NT2/D1 (cell line): ENCODE data around the gene MGAT5.

Experiments
- DNase-seq: peaks from one replicate; pipeline ENCODE4 v3.0.0-alpha.2; 2011; ENCODE audit warnings: low read depth, low spot score
- H3K27me3 ChIP-seq: 2 replicates; pipeline ENCODE4 v1.6.0; 2011; ENCODE audit warnings: mild to moderate bottlenecking; ENCODE audit not compliant: insufficient read length, insufficient read depth
- H3K36me3 ChIP-seq: 2 replicates; pipeline ENCODE4 v1.6.1; 2011; ENCODE audit warnings: mild to moderate bottlenecking, low read length, mixed read lengths; ENCODE audit not compliant: insufficient read depth, insufficient read length
- H3K4me1 ChIP-seq: 2 replicates; pipeline ENCODE4 v1.5.1; 2011; ENCODE audit not compliant: insufficient read depth, insufficient read length
- H3K4me3 ChIP-seq: 2 replicates; pipeline ENCODE4 v1.5.1; 2011; ENCODE audit warnings: low read depth; ENCODE audit not compliant: insufficient read length
- H3K9ac ChIP-seq: 2 replicates; pipeline ENCODE4 v1.6.0; 2011; ENCODE audit warnings: low read depth; ENCODE audit not compliant: insufficient read length
- H3K9me3 ChIP-seq: 2 replicates; pipeline ENCODE4 v1.5.1; 2011; ENCODE audit warnings: mild to moderate bottlenecking, low read length; ENCODE audit not compliant: insufficient read depth
- SUZ12 ChIP-seq: IDR thresholded peaks from 2 replicates; pipeline ENCODE4 v1.6.1; 2011; ENCODE audit not compliant: insufficient read length, insufficient read depth; ENCODE audit errors: extremely low read depth
- YY1 ChIP-seq: IDR thresholded peaks from 2 replicates; pipeline ENCODE4 v1.6.1; 2011; ENCODE audit not compliant: insufficient read length, insufficient read depth
- ZNF274 ChIP-seq: IDR thresholded peaks from 2 replicates; pipeline ENCODE4 v1.6.1; 2011; ENCODE audit warnings: mild to moderate bottlenecking, low read depth, low read length

Gene MGAT5

DNA sequence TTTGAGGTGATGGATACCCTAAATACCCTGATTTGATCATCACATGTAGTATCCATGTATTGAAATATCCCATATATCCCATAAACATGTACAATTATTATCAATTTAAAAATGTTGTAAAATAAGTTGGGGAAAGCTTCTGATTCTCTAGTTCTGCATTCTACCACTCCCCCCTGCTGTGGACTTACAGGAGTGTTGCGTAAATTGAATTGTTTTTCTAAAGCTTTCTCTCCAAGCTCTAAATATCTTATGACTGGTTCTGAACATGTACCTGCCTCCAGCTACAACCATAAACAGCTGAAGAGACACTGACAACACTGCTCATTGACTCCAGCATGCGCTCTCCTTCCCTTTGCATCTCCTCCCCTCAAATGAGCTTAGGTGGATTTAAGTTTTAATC is 145.2 kb downstream of the MGAT5 start:
- Histone ChIP-seq H3K9me3 (no peaks in the 10 kb centered on the region), H3K36me3 (peaks cover 9% of the 10 kb centered on the region)
- TF ChIP-seq YY1, result no peak

DNA sequence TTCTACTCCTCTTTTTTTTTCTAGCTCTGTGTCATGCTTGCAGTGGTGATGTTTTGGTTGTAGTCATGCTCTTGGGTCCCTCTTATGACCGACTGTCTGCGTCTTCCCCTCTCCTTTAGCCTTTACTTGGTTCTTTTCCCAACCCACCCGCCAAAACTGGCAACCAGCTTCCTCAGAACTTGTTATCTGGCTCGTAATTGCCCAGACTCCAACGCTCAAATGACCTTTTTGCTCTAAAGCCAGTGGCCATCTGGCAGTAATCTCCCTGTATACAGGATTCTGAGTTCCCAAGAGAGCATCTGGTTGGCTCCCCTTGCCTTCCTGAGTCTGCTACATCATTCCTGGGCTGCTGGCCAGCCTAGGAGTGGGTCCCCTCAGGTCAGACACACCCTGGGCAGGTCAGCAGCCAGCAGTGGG is 147.2 kb downstream of the MGAT5 start:
- no peak overlapping the region for H3K4me3 ChIP-seq
- no peaks in the 10 kb centered on the region for H3K9me3 ChIP-seq
- no peak for DNase-seq
- H3K36me3 ChIP-seq, result peaks cover 13% of the 10 kb centered on the region
- H3K27me3 ChIP-seq, result no peaks in the 10 kb centered on the region
- TF ChIP-seq ZNF274 (no peak), YY1 (no peak), SUZ12 (no peak)
- H3K9ac ChIP-seq, result no peak overlapping the region
- H3K4me1 ChIP-seq, result no peaks in the 10 kb centered on the region

More for the DNA sequence above, 145.2 kb downstream of the MGAT5 start:
- Histone ChIP-seq H3K9ac (no peak overlapping the region), H3K27me3 (no peaks in the 10 kb centered on the region), H3K4me1 (no peaks in the 10 kb centered on the region), H3K4me3 (no peak overlapping the region)
- DNase-seq, result no peak

DNA sequence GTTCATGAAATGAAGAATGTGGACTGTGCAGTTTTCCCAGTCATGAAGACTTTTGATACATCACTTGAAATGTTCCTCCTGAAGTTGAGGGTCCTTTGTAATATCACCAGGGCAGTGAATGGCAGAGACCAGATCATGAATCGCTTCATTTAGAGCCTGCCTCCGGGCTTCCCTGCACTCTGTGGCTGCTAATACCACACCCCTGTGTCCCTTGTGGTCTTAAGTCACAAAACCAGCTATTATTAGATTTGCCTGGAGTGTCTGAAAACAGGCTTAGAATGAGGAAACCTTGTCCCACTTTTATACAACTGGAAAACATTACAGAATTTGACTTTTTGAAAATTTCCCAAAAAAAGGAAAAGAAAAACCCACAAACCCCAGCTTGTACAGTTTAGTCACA is 147.9 kb downstream of the MGAT5 start:
- Histone ChIP-seq H3K36me3 (peaks cover 17% of the 10 kb centered on the region), H3K4me3 (no peak overlapping the region), H3K9me3 (no peaks in the 10 kb centered on the region), H3K4me1 (no peaks in the 10 kb centered on the region), H3K9ac (no peak overlapping the region), H3K27me3 (no peaks in the 10 kb centered on the region)
- no peak for TF ChIP-seq SUZ12
- TF ChIP-seq ZNF274, result no peak
- no peak for TF ChIP-seq YY1
- DNase-seq, result no peak

GRCh38 chr2:134402410-134402809 is 148.5 kb downstream of the MGAT5 start:
- Histone ChIP-seq H3K9me3 (no peaks in the 10 kb centered on the region), H3K36me3 (peaks cover 22% of the 10 kb centered on the region), H3K4me3 (no peak overlapping the region), H3K4me1 (no peaks in the 10 kb centered on the region), H3K9ac (no peak overlapping the region), H3K27me3 (no peaks in the 10 kb centered on the region)
- no peak for TF ChIP-seq YY1
- no peak for TF ChIP-seq ZNF274
- no peak for TF ChIP-seq SUZ12
- no peak for DNase-seq

- Histone ChIP-seq H3K4me1 (no peaks in the 10 kb centered on the region), H3K27me3 (no peaks in the 10 kb centered on the region), H3K36me3 (peaks cover 22% of the 10 kb centered on the region), H3K9me3 (no peaks in the 10 kb centered on the region), H3K4me3 (no peak overlapping the region), H3K9ac (no peak overlapping the region)
- no peak for DNase-seq
- TF ChIP-seq SUZ12 (no peak), YY1 (no peak), ZNF274 (no peak)
Observed at GRCh38 chr2:134405611-134406081, 151.8 kb downstream of the MGAT5 start.

DNA sequence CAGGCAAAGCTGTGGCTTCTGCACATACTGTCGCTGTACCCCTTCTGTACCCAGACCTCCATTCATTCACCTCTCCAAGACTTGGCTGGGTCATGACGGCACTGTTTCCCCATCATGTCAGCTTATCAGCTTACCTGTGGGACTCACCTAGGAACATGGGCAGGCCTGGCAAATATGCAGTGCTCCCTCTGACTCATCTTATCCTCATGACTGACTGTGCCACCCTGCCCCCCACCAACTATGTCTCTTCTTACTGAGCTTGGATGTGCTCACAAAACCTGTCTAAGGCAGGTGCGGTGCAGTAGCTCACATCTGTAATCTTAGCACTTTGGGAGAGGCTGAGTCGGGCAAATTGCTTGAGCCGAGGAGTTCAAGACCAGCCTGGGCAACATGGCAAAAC is 152.4 kb downstream of the MGAT5 start:
- Histone ChIP-seq H3K9ac (no peak overlapping the region), H3K4me1 (no peaks in the 10 kb centered on the region), H3K9me3 (no peaks in the 10 kb centered on the region), H3K4me3 (no peak overlapping the region), H3K27me3 (no peaks in the 10 kb centered on the region), H3K36me3 (peaks cover 22% of the 10 kb centered on the region)
- TF ChIP-seq ZNF274, result no peak
- no peak for DNase-seq

DNA sequence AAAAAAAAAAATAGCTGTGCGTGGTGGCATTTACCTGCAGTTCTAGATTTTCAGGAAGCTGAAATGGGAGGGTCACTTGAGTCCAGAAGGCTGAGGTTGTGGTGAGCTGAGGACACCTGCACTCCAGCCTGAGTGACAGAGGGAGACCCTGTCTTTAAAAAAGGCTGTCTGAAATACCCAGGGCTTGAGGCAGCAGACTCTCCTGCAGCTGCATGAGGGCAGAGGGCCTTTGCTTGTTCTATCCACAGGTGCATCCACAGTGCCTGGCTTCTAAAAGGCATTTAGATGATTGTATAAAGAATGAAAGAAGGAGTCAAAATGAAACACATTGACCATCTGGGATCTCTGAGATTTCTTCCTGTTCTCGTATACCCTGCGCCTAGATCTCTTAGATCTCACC is 152.9 kb downstream of the MGAT5 start:
- no peaks in the 10 kb centered on the region for H3K27me3 ChIP-seq
- no peak overlapping the region for H3K4me3 ChIP-seq
- H3K9me3 ChIP-seq, result no peaks in the 10 kb centered on the region
- peaks cover 22% of the 10 kb centered on the region for H3K36me3 ChIP-seq
- no peak overlapping the region for H3K9ac ChIP-seq
- no peak for TF ChIP-seq ZNF274
- H3K4me1 ChIP-seq, result peaks cover 1% of the 10 kb centered on the region
- no peak for DNase-seq

GRCh38 chr2:134407154-134407890 is 153.4 kb downstream of the MGAT5 start:
- Histone ChIP-seq H3K27me3 (no peaks in the 10 kb centered on the region), H3K9ac (no peak overlapping the region), H3K4me3 (no peak overlapping the region), H3K36me3 (peaks cover 22% of the 10 kb centered on the region), H3K9me3 (no peaks in the 10 kb centered on the region), H3K4me1 (peaks cover 3% of the 10 kb centered on the region)
- TF ChIP-seq YY1 (no peak), ZNF274 (no peak), SUZ12 (no peak)
- DNase-seq, result no peak
